Stimulated activated naive CD8-positive, alpha-beta T cell treated with anti-CD3 and anti-CD28 coated beads, Interleukin-15, amount 100 ng/mL, for 72 hours (primary cell): ENCODE results near the gene CLEC16A.

Experiments
- ATAC-seq: fragments of 150-1000 bp; cut with Tn5 transposase; 2 replicates; pipeline ENCODE4 v1.10.0; 2021; ENCODE audit warnings: mild to moderate bottlenecking, moderate library complexity
- DNase-seq, 2 donors: peaks; one replicate each; pipeline ENCODE4 v3.0.0; 2021 to 2022
- H3K27ac Mint-ChIP-seq, 2 donors: one replicate each; pipeline ENCODE4 v1.8.0; 2022; ENCODE audit warnings: mild to moderate bottlenecking in 2 of 2, mixed read lengths in 2 of 2, moderate library complexity in 2 of 2
- H3K27me3 Mint-ChIP-seq: one replicate; pipeline ENCODE4 v1.8.0; 2022; ENCODE audit warnings: mixed read lengths
- H3K4me1 Mint-ChIP-seq: one replicate; pipeline ENCODE4 v1.8.0; 2022; ENCODE audit warnings: mild to moderate bottlenecking, mixed read lengths
- H3K4me3 Mint-ChIP-seq, 2 donors: one replicate each; pipeline ENCODE4 v1.8.0; 2022; ENCODE audit warnings: mild to moderate bottlenecking in 2 of 2, mixed read lengths in 2 of 2, moderate library complexity in 1 of 2
- H3K9me3 Mint-ChIP-seq, 2 donors: one replicate each; pipeline ENCODE4 v1.8.0; 2022; ENCODE audit warnings: mixed read lengths in 2 of 2

The CLEC16A gene

DNA sequence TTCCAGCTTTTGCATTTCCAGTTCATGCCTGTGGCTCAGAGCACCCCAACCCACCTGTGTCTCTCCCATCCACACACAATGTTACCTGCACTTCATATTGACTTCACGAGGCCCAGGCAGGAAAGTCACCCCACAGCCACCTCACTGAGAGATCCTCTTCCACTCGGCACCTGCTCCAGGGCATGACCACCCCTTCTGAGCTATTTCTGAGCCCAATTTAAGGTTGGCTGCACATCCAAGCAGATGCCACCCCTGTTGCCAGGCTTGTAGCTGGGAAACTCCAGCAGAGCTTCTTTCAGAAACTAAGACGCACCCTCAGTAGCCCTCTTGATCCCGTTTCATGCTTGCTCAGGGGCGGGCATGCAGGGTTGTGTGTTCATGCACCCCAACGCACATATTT, 223.2 kb downstream of the CLEC16A start:
- ATAC-seq: no peak
- peak overlapping the region in 1 of 2 donors; percentile 37 for H3K27ac Mint-ChIP-seq
- H3K9me3 Mint-ChIP-seq: no peaks in the 10 kb centered on the region
- no peak for DNase-seq
- H3K4me3 Mint-ChIP-seq: no peak overlapping the region
- H3K27me3 Mint-ChIP-seq: no peaks in the 10 kb centered on the region
- peaks cover 44% of the 10 kb centered on the region for H3K4me1 Mint-ChIP-seq

DNA sequence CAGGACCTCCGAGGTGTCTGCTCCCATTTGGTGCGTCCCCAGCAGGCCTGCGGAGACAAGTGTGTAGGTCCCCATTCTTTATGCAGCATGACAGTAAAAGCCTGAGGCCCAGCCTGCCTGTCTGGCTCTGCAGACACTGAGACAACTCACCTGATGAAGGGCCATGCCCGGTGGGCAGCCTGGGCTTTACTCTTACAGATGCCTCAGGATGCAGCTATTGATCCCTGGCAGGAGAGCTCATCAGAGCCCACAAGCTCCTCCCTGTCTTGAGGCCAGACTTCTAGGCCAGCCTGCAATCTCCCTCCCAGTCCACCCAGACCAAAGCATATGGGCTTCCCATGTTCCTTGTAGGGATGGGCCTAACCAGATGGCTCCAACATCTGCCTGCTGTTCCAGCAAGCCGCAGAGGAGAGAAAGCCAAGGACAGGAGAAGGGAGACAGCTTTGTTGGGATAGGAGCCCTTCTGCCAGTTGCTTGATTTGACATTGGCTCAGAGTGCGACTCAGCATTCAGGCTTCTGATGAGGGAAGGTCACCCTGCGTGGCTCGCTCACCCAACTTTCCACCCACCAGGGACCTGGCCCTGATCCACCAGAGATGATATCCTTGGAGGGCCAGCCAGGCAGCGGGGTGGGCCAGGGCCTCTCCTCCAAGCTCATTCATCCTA, 224.2 kb downstream of the CLEC16A start:
- DNase-seq (no peak), ATAC-seq (no peak)
- H3K27me3 Mint-ChIP-seq: no peaks in the 10 kb centered on the region
- H3K9me3 Mint-ChIP-seq: no peaks in the 10 kb centered on the region
- H3K27ac Mint-ChIP-seq: no peak overlapping the region
- H3K4me3 Mint-ChIP-seq: no peak overlapping the region
- H3K4me1 Mint-ChIP-seq: peaks cover 44% of the 10 kb centered on the region

DNA sequence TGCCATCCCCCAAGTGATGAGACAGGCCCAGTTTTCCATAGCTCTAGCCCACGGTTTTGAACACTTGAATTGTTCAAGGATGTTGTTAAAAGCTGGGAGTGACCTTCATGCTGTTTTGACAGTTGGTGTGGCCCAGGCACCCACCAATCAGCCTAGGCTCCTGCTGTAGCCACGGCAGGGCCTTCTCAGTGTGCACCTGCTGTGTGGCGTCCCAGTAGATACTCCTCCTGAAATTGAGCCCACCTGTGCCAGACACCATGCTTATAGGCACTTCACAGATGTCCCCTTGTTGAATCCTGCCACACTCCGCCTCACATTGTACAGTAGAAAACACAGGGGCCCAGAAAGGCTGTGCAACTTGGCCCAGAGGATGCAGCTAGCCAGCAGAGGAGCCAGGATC, 225.3 kb downstream of the CLEC16A start:
- Mint-ChIP-seq H3K4me3 (no peak overlapping the region), H3K27me3 (no peaks in the 10 kb centered on the region), H3K4me1 (peaks cover 55% of the 10 kb centered on the region), H3K27ac (peak overlapping the region in 1 of 2 donors; percentile 76), H3K9me3 (no peaks in the 10 kb centered on the region)
- no peak for DNase-seq
- no peak for ATAC-seq

DNA sequence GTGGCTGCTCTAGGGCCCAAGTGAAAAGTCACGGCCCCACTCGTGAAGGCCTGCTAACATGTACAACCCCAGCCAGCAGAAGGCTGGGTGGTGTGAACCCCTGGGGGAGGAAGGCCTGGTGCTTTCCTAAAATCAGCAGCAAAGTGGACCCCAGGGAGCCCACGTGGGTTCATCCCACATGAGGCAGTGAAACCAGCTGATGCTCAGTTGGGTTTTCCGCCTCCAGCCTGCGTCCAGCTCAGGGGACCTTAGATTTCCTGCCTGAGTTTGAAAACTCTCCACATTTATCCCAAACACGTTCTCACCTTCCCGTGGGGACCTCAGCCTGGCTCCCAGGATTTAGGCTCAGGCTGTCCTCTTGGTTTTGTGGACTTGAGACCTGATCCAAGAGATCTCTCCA, 225.8 kb downstream of the CLEC16A start:
- peaks cover 61% of the 10 kb centered on the region for H3K4me1 Mint-ChIP-seq
- ATAC-seq: no peak

DNA sequence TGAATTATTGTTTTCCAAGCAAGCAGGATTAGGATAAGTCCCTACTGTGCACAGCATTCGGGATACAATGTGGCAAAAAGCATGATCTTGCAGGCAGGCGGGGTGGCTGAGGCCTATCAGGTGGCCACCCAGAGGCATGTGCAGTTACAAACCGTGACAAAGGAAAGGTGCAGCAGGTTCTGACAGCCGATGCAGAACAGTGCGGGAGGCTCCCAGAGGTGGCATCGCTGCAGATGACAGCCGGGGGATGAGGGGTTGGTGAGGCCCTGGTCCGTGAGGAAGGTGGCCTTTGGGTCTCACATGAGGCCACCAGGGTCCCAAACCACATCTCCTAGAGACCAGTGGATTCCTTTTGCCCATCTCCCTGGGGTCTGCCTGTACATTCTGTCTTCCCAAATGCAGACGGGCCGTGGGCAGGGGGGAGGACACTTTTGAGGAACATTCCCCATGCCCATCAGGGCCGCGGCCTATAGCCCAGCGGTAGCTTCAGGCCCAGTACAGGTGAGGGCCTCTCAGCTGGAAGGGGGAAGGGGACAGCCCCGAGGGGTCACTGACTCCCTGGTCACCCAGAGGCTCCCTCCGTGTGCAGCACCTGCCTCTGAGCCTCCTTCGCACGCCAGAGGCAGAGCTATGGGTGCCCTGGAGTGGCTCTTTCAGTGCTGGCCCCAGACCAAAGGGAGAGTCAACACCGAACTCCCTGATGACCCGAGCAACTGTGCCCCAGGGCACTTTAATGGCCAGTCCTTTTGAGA, 226.5 kb downstream of the CLEC16A start:
- H3K27me3 Mint-ChIP-seq: no peaks in the 10 kb centered on the region
- H3K27ac Mint-ChIP-seq: no peak overlapping the region
- peaks cover 63% of the 10 kb centered on the region for H3K4me1 Mint-ChIP-seq
- no peaks in the 10 kb centered on the region for H3K9me3 Mint-ChIP-seq
- no peak for DNase-seq
- H3K4me3 Mint-ChIP-seq: no peak overlapping the region
- ATAC-seq: no peak

More for the DNA sequence above, 225.8 kb downstream of the CLEC16A start:
- H3K4me3 Mint-ChIP-seq: no peak overlapping the region
- no peak for DNase-seq
- no peak overlapping the region for H3K27ac Mint-ChIP-seq
- H3K27me3 Mint-ChIP-seq: no peaks in the 10 kb centered on the region
- no peaks in the 10 kb centered on the region for H3K9me3 Mint-ChIP-seq

DNA sequence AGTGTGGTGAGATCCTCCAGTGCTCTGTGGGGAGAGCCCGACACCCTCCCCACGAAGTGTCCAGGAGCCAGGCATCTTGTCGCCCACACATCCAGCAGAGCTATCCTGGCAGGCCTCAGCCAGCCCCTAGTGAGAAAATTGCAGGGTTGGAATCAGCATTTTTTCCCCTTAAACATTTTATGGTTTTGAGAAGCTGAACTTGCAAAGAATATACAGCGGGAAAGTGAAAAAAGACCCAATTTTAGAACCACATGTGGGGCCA, 227.0 kb downstream of the CLEC16A start:
- H3K27ac Mint-ChIP-seq: no peak overlapping the region
- H3K9me3 Mint-ChIP-seq: no peaks in the 10 kb centered on the region
- H3K27me3 Mint-ChIP-seq: no peaks in the 10 kb centered on the region
- no peak overlapping the region for H3K4me3 Mint-ChIP-seq
- peaks cover 63% of the 10 kb centered on the region for H3K4me1 Mint-ChIP-seq
- ATAC-seq (no peak), DNase-seq (no peak)

DNA sequence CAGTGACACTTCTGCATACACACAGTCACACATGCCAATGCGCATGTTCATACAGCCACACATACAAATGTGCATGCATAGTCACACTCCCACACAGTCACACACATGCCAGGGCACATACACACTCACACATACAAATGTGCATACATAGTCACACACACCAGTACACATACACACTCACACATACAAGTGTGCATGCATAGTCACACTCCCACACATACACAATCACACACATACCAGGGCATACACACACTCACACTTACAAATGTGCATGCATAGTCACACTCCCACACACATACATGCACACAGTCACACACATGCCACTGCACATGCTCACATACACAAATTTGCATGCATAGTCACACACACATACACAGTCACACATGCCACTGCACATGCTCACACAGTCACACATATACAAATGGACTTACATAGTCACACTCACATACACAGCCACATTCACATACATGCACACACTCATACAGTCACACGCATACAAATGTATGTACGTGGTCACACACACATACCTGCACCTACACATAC, 227.5 kb downstream of the CLEC16A start:
- H3K27ac Mint-ChIP-seq: peak overlapping the region in 1 of 2 donors; percentile 0

DNA sequence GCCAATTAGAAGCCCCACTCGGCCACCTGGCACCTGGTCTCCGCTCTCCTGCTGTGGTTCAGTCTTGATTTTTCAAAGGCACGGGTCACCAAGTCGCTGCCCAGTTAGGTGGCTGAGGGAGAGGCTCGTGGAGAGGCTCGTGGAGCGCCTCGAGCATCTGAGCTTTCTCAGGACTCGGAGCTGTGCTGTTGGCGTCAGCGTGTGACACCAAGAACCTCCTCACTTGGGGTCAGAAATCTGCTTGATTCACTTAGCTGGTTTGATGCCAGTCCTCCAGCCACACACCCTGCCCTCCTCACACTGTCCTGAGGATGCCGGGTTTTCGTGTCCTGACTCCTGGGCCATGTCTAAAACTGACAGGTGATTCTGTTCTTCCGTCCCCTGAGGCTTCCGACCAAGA, 229.1 kb downstream of the CLEC16A start:
- H3K4me3 Mint-ChIP-seq: no peak overlapping the region
- no peak for DNase-seq
- peaks cover 71% of the 10 kb centered on the region for H3K4me1 Mint-ChIP-seq
- no peaks in the 10 kb centered on the region for H3K9me3 Mint-ChIP-seq
- no peak for ATAC-seq
- no peaks in the 10 kb centered on the region for H3K27me3 Mint-ChIP-seq
- no peak overlapping the region for H3K27ac Mint-ChIP-seq

More for the DNA sequence above, 227.5 kb downstream of the CLEC16A start:
- no peak for ATAC-seq
- Mint-ChIP-seq H3K9me3 (no peaks in the 10 kb centered on the region), H3K4me1 (peaks cover 65% of the 10 kb centered on the region), H3K4me3 (no peak overlapping the region), H3K27me3 (no peaks in the 10 kb centered on the region)
- DNase-seq: no peak

DNA sequence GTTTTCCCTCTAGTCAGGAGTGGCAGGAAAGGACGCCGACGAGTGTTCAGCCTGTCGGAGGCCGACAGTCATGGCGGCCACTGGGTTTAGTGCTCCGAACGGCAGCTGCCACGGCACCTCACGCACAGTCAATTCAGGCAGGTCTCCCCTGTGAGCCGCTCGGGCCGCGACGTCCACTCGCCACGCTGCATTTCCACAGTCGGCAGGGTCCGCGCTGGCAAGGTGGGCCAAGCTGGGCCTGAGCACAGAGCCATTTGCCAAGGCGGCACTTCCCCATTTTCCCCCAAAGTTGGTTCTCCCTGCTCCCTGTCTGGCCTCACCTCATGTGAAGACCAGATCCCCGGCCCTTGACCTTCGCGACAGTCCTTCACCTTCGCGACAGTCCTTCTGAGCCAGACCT, 229.8 kb downstream of the CLEC16A start:
- ATAC-seq (no peak), DNase-seq (no peak)
- Mint-ChIP-seq H3K9me3 (no peaks in the 10 kb centered on the region), H3K27me3 (no peaks in the 10 kb centered on the region), H3K27ac (no peak overlapping the region), H3K4me1 (peaks cover 71% of the 10 kb centered on the region), H3K4me3 (no peak overlapping the region)

DNA sequence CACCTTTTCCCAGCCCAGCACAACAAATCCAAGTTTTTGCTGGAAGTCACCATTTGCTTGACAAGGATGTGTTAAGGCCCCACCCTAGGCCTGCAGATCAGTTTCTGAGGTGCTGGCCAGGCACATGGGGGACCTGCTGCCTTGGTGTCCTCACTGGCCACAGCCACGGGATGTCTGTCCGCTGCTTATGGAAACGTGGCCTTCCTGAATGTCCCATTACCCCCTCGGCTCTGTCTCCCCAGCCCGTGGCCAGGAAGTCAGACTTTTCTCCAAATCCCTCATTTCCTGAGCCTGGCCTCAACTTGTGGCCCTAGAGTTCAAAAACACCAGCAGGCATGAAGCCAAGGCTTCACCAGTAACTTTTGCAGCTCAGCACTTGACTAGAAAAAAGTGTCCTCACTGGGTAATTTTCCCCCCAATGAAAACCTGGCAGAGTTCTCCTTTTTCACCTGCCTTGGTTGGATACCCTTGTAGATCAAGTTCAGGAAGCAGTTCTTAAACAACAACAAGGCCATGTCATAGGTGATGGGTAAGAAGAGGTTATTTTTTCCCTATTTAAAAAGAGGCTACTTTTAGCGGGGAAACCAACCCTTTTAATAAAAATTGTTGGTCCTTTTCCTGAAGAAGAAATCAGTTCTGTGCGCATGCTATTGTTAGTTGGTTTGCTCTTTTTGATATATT, 230.9 kb downstream of the CLEC16A start:
- Mint-ChIP-seq H3K4me1 (peaks cover 75% of the 10 kb centered on the region), H3K9me3 (no peaks in the 10 kb centered on the region), H3K27me3 (no peaks in the 10 kb centered on the region), H3K27ac (peak overlapping the region in 1 of 2 donors; percentile 2), H3K4me3 (no peak overlapping the region)
- no peak for DNase-seq
- ATAC-seq: no peak

DNA sequence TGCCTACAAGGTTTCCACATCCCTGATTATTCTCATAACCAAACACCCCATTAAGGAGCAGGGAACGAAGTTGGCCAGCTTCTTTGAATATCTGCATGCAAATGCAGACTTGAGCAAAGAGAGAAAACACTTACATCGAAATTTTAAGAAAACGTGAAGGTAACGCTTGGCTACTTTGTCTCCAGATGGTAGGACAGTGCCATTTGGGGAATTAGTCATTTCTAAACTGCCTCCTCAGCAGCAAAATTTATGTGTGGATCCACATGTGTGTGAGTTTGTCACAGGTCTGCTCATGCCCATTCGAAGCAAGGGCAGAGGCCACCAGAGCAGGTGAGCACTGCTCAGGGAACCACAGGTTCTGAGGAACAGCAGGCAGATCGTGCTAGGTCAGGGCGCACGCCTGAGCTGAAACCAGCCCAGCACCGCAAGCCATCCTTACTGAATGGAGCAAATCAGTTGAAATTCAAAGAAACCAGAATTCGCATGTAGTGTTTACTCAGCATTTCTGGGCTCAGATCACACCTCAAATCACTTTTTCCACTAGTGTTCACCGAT, 231.5 kb downstream of the CLEC16A start:
- H3K27ac Mint-ChIP-seq: peak overlapping the region in 1 of 2 donors; percentile 93
- no peaks in the 10 kb centered on the region for H3K27me3 Mint-ChIP-seq
- ATAC-seq (peak; percentile 62), DNase-seq (no peak)
- peaks cover 81% of the 10 kb centered on the region for H3K4me1 Mint-ChIP-seq
- H3K4me3 Mint-ChIP-seq: peak overlapping the region in 1 of 2 donors; percentile 51
- no peaks in the 10 kb centered on the region for H3K9me3 Mint-ChIP-seq

DNA sequence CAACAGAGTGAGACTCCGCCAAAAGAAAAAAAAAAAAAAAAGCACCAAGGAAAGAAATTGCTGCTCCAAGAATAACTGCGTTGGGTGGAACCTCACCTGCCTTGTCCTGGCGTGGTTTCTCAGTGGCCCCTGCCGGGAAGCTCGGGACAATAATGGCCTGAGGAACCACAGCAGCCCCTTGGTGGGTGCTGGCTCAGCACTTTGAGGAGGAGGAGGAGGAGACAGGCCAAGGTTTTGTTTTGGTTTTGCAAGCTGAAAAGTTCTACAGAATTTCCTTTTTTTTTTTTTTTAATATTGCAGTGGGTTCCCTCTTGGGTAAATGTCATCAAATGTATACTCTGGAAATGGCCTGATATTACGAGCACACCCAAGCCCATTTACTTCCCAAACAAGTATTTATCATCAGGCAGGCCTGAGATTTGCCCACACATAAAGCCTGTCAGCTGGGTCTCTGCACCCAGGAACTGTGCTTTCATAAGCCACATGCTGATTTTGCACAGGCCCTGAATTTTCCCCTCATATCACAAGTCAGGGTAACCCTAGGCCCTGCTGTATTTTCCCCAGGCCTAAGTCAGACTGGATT, 233.3 kb downstream of the CLEC16A start:
- H3K4me1 Mint-ChIP-seq: peaks cover 86% of the 10 kb centered on the region
- no peak overlapping the region for H3K4me3 Mint-ChIP-seq
- no peak for ATAC-seq
- H3K9me3 Mint-ChIP-seq: no peaks in the 10 kb centered on the region
- no peak for DNase-seq
- no peaks in the 10 kb centered on the region for H3K27me3 Mint-ChIP-seq
- peak overlapping the region in 1 of 2 donors; percentile 34 for H3K27ac Mint-ChIP-seq

DNA sequence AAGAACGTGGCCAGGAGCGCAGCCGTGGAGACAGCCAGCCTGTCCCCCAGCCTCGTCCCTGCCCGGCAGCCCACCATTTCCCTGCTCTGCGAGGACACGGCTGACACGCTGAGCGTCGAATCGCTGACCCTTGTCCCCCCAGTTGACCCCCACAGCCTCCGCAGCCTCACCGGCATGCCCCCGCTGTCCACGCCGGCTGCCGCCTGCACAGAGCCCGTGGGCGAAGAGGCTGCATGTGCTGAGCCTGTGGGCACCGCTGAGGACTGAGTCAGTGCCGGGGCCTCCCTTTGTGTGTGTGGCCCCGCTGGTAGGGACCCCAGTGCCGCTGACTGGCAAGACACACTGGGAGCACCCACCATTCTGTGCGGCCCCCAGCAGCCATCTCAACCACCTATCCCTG, 234.1 kb downstream of the CLEC16A start:
- Mint-ChIP-seq H3K27ac (no peak overlapping the region), H3K4me3 (no peak overlapping the region), H3K4me1 (peaks cover 86% of the 10 kb centered on the region), H3K9me3 (no peaks in the 10 kb centered on the region), H3K27me3 (no peaks in the 10 kb centered on the region)
- DNase-seq: no peak
- no peak for ATAC-seq

DNA sequence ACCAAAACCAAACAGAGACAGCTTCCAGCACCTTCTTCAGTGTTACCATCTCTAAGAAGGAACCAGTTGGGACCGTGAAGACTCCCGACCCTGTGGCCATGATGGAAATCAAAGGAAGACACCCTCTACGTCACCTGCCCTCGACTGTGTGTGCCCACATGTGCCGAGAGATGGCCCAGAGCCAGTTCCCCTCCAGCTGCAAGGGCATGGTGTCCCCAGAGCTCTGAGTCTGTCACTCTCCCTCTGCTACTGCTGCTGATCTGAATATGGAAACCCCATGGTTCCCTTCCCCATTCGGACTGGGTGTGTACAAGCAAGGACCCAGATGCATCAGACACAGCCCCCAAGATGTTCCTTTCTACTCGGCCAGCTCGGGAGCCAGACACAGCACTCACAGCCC, 235.2 kb downstream of the CLEC16A start:
- no peak overlapping the region for H3K27ac Mint-ChIP-seq
- H3K4me3 Mint-ChIP-seq: no peak overlapping the region
- no peaks in the 10 kb centered on the region for H3K9me3 Mint-ChIP-seq
- no peaks in the 10 kb centered on the region for H3K27me3 Mint-ChIP-seq
- no peak for DNase-seq
- peaks cover 85% of the 10 kb centered on the region for H3K4me1 Mint-ChIP-seq
- no peak for ATAC-seq

DNA sequence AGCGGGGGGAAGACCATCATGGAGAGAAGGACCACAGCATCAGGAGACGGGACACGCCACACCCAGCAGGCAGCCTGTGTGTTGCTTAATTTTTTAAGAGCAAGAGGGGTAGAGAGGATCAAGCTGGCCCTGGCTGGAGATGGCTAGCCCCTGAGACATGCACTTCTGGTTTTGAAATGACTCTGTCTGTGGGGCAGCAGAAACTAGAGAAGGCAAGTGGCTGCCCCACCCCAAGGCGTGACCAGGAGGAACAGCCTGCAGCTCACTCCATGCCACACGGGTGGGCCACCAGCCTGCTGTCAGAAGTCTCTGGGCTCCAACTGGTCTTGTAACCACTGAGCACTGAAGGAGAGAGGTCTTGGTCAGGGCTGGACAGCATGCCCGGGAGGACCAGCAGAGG, 236.1 kb downstream of the CLEC16A start:
- H3K27me3 Mint-ChIP-seq: no peaks in the 10 kb centered on the region
- DNase-seq (no peak), ATAC-seq (peak; percentile 50)
- H3K4me1 Mint-ChIP-seq: peaks cover 82% of the 10 kb centered on the region
- peak overlapping the region; percentile 12 to 66 for H3K27ac Mint-ChIP-seq
- peak overlapping the region; percentile 17 to 51 for H3K4me3 Mint-ChIP-seq
- no peaks in the 10 kb centered on the region for H3K9me3 Mint-ChIP-seq
